Transverse colon (tissue), 4 donors: Measurements from ENCODE around the gene GJB3. TPM values are rescaled to one million over a fixed set of nuclear protein-coding genes. Genes with fewer than 3 reads are reported as not detected.

ENCODE experiments used
- DNase-seq: peaks from one replicate; pipeline ENCODE4 v3.0.0-alpha.2; 2019
- H3K27ac ChIP-seq, 4 donors: fragments of 200-600 bp; sonication (generic); 2 replicates each; pipeline ENCODE4 v1.5.1; 2016 to 2018; ENCODE audit warnings: inconsistent platforms in 4 of 4
- H3K27me3 ChIP-seq: fragments of 200-600 bp; sonication (generic); 2 replicates; pipeline ENCODE4 v1.5.1; 2017; ENCODE audit warnings: inconsistent platforms
- H3K36me3 ChIP-seq, 4 donors: fragments of 200-600 bp; sonication (generic); 2 replicates each; pipeline ENCODE4 v1.5.1; 2017 to 2019; ENCODE audit warnings: inconsistent platforms in 4 of 4
- H3K4me1 ChIP-seq, 4 donors: fragments of 200-600 bp; sonication (generic); 2 replicates each; pipeline ENCODE4 v1.5.1; 2017 to 2020; ENCODE audit warnings: inconsistent platforms in 4 of 4
- H3K4me3 ChIP-seq, 4 donors: fragments of 200-600 bp; sonication (generic); 1 replicate in 1 of 4; 2 replicates in 3 of 4; pipeline versions ENCODE4 v1.5.1 to v1.6.1; 2017 to 2019; ENCODE audit warnings: inconsistent platforms in 4 of 4
- H3K9me3 ChIP-seq, 2 donors: fragments of 200-600 bp; sonication (generic); 2 replicates each; pipeline ENCODE4 v1.5.1; 2017 to 2019; ENCODE audit warnings: inconsistent platforms in 2 of 2
- EP300 ChIP-seq: sonication (generic); formaldehyde crosslinking; IDR thresholded peaks from one replicate; pipeline ENCODE4 v1.6.1; 2017; ENCODE audit warnings: antibody characterized with exemption, low read depth
- POLR2A ChIP-seq: fragments of 450-650 bp; IDR thresholded peaks from one replicate; pipeline ENCODE4 v1.6.1; 2016; ENCODE audit warnings: antibody characterized with exemption, mild to moderate bottlenecking, moderate library complexity
- POLR2AphosphoS5 ChIP-seq, 3 donors: sonication (generic); formaldehyde crosslinking; IDR thresholded peaks; one replicate each; pipeline ENCODE4 v1.6.1; 2016; ENCODE audit warnings: antibody characterized with exemption in 3 of 3
- WGBS, 2 donors: methylation state at CpG; one replicate each; pipeline ENCODE4 v1.1.5; 2018; ENCODE audit warnings: low coverage in 1 of 2; 5-methylcytosine and 5-hydroxymethylcytosine counted together
- in situ Hi-C, 4 donors: fragments of 200-750 bp; cut with MboI; loops; one replicate each; pipeline versions ENCODE4 v1.15.0 to v1.15.1; 2017; ENCODE audit warnings: low sequenced_read_pairs in 3 of 4, low pct_ligation_motif_present in 1 of 4, low pct_unique_long_range_greater_than_20kb in 1 of 4
- intact Hi-C: fragments of 100-400 bp; cut with DNase I; formaldehyde crosslinking; loops from one replicate; pipeline ENCODE4 v1.15.1; 2023; ENCODE audit warnings: low total_unique reads
- total RNA-seq, 4 donors: library from RNA; depleted of rRNA; stranded (reverse); fragments of >200 nt; gene quantifications; one replicate each; pipeline ENCODE4 v1.1.0, GENCODE V29; 2016
- TF ChIP-seq, protein P1 (sequence below), 5 experiments: fragments of 200-600 bp in 3 of 5; fragments of 450-650 bp in 2 of 5; sonication (generic) in 3 of 5; IDR thresholded peaks; 1 replicate in 2 of 5; 2 replicates in 3 of 5; pipeline ENCODE4 v1.5.1; 2016 to 2017; ENCODE audit warnings: antibody characterized with exemption in 5 of 5, inconsistent platforms in 3 of 5, mild to moderate bottlenecking in 2 of 5, moderate library complexity in 1 of 5

Gene GJB3
- total RNA-seq, 4 donors from 2014 or later = 2.9 to 6.7 TPM; not detected in 2

GRCh38 chr1:34761176-34761761, 19.7 kb upstream of the GJB3 start:
- Histone ChIP-seq H3K36me3 (no peaks in the 10 kb centered on the region), H3K4me3 (no peak overlapping the region), H3K27ac (no peak overlapping the region), H3K4me1 (no peaks in the 10 kb centered on the region), H3K9me3 (no peaks in the 10 kb centered on the region), H3K27me3 (peaks cover 3% of the 10 kb centered on the region)
- no peak for DNase-seq
- WGBS, 2 donors = 93% methylated on average over 33 of the region's 33 CpGs; no CpG with 5 or more reads in 1 of the 2 donors
- no peak for TF ChIP-seq POLR2AphosphoS5 (IDR thresholded peaks at IDR 0.05)
- no peak for TF ChIP-seq EP300
- TF ChIP-seq, protein P1, sequence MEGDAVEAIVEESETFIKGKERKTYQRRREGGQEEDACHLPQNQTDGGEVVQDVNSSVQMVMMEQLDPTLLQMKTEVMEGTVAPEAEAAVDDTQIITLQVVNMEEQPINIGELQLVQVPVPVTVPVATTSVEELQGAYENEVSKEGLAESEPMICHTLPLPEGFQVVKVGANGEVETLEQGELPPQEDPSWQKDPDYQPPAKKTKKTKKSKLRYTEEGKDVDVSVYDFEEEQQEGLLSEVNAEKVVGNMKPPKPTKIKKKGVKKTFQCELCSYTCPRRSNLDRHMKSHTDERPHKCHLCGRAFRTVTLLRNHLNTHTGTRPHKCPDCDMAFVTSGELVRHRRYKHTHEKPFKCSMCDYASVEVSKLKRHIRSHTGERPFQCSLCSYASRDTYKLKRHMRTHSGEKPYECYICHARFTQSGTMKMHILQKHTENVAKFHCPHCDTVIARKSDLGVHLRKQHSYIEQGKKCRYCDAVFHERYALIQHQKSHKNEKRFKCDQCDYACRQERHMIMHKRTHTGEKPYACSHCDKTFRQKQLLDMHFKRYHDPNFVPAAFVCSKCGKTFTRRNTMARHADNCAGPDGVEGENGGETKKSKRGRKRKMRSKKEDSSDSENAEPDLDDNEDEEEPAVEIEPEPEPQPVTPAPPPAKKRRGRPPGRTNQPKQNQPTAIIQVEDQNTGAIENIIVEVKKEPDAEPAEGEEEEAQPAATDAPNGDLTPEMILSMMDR (IDR thresholded peaks at IDR 0.05) = no peak
- TF ChIP-seq POLR2A = no peak
- in situ Hi-C loops (no loop called here), intact Hi-C loops (no loop called here)

DNA sequence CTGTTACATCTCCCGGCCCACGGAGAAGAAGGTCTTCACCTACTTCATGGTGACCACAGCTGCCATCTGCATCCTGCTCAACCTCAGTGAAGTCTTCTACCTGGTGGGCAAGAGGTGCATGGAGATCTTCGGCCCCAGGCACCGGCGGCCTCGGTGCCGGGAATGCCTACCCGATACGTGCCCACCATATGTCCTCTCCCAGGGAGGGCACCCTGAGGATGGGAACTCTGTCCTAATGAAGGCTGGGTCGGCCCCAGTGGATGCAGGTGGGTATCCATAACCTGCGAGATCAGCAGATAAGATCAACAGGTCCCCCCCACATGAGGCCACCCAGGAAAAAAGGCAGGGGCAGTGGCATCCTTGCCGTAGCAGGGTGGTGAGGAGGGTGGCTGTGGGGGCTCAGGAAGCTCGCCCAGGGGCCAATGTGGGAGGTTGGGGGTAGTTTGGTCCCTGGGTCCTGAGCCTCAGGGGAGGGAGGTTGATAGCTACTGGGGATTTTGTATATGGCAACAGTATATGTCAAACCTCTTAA, 19.2 kb upstream of the GJB3 start:
- no peak for TF ChIP-seq POLR2AphosphoS5 (IDR thresholded peaks at IDR 0.05)
- TF ChIP-seq EP300 = no peak
- no peak for TF ChIP-seq POLR2A
- TF ChIP-seq, protein P1 (IDR thresholded peaks at IDR 0.05) = no peak
- in situ Hi-C loops (no loop called here), intact Hi-C loops (no loop called here)
- WGBS, 2 donors = 89% methylated on average over 13 of the region's 13 CpGs; no CpG with 5 or more reads in 1 of the 2 donors
- Histone ChIP-seq H3K4me1 (no peaks in the 10 kb centered on the region), H3K27me3 (peaks cover 3% of the 10 kb centered on the region), H3K4me3 (no peak overlapping the region), H3K9me3 (no peaks in the 10 kb centered on the region), H3K27ac (no peak overlapping the region), H3K36me3 (no peaks in the 10 kb centered on the region)
- no peak for DNase-seq

DNA sequence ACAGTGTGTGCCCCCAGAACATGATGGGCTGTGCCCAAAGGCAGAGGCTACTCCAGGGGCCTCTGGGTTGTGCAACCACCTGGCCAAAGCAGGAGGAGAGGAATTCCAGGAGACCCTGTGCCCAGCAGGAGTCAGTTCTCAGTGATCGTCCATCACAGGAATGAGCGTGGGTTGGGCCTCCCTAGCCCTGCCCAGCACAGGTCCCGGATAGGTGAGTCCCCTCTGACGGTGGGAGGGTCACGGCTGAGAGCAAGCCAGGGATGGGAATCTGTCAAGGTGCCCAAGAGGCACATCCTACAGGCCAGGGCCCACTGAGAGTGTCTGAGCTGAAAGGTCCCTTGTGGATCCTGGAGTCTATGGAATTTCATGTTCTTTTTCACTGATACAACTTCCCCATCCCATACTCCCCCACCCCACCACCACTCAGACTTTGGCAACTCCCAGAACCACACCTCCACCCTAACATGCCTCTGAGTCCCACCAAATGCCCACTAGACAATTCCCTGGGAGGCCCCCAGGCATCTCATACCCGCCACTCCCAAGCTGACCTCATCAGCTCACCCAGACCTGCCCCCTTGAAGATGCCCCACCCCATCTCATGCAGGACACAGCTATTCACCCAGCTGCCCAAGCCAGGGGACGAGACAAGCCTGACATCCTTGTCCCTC, 18.4 kb upstream of the GJB3 start:
- Histone ChIP-seq H3K36me3 (no peaks in the 10 kb centered on the region), H3K4me1 (no peaks in the 10 kb centered on the region), H3K4me3 (no peak overlapping the region), H3K27me3 (peaks cover 3% of the 10 kb centered on the region), H3K9me3 (no peaks in the 10 kb centered on the region), H3K27ac (no peak overlapping the region)
- intact Hi-C loops = no loop called here
- in situ Hi-C loops = no loop called here
- WGBS, 2 donors = 50 to 64% methylated on average over 1 to 7 of the region's 7 CpGs
- TF ChIP-seq POLR2A (no peak), EP300 (no peak), POLR2AphosphoS5 (IDR thresholded peaks at IDR 0.05) (no peak)
- TF ChIP-seq, protein P1 (IDR thresholded peaks at IDR 0.05) = no peak
- no peak for DNase-seq

DNA sequence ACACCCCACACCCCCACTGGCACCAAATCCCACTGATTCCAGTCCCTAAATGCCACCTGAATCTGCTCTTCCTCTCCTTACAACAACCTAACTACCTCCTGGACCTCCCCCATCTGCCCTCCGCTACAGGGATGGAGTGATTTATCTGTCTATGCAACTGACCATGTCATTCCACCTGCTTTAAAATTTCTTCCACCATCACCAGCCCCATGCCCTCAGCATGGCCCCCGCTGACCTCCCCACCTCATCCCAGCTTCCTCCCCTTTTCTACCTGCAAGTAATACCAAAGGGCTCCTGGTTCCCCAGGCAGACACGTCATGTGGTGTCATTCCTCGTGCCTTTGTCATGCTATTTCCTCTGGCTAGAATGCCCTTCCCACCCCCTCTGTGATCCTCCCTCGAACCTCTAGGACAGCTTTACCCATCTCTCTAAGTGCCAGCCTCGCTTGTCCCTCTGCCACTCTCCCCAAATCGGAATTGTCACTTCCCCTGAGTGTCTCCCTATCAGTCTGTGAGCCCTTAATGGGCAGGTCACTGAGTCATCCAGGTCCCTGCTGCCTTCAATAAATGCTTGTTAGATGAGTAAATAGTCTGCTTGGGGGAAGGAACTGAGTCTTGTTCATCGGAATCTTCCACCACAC, 17.8 kb upstream of the GJB3 start:
- Histone ChIP-seq H3K27me3 (peaks cover 3% of the 10 kb centered on the region), H3K36me3 (no peaks in the 10 kb centered on the region), H3K27ac (no peak overlapping the region), H3K4me1 (no peaks in the 10 kb centered on the region), H3K4me3 (no peak overlapping the region), H3K9me3 (no peaks in the 10 kb centered on the region)
- WGBS, 2 donors = 43% methylated on average over 8 of the region's 8 CpGs
- no peak for TF ChIP-seq POLR2AphosphoS5 (IDR thresholded peaks at IDR 0.05)
- TF ChIP-seq EP300 = no peak
- no peak for TF ChIP-seq POLR2A
- TF ChIP-seq, protein P1 (IDR thresholded peaks at IDR 0.05) = no peak
- no peak for DNase-seq
- intact Hi-C loops (no loop called here), in situ Hi-C loops (no loop called here)
